ENCODE data around the gene IFT80.

DNA sequence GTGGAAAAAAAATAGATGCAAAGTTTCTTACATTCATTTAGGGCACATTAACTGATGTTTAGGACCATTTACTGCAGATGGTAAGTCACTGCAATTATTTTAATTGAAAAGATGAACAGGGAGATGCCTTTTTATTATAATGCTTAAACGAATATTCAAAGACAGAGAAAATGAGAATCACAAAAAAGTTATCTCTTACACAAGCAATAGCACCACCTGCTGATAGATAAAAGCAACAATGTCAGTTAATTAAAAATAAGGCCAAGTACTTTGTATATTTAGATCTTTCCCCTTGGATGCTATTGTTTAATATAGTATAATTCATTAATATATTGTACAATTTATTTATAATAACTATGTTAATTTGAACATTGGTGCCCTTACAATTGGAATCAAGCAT is 55.9 kb downstream of the IFT80 start:
- TF ChIP-seq, protein P1, sequence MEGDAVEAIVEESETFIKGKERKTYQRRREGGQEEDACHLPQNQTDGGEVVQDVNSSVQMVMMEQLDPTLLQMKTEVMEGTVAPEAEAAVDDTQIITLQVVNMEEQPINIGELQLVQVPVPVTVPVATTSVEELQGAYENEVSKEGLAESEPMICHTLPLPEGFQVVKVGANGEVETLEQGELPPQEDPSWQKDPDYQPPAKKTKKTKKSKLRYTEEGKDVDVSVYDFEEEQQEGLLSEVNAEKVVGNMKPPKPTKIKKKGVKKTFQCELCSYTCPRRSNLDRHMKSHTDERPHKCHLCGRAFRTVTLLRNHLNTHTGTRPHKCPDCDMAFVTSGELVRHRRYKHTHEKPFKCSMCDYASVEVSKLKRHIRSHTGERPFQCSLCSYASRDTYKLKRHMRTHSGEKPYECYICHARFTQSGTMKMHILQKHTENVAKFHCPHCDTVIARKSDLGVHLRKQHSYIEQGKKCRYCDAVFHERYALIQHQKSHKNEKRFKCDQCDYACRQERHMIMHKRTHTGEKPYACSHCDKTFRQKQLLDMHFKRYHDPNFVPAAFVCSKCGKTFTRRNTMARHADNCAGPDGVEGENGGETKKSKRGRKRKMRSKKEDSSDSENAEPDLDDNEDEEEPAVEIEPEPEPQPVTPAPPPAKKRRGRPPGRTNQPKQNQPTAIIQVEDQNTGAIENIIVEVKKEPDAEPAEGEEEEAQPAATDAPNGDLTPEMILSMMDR (conservative IDR thresholded peaks at IDR 0.05; ENCODE audit: low read depth in 2 of 2), result peak in 1 of 2 experiments; percentile 46; a peak in 3 of 4 replicates
- TF ChIP-seq EZH2 (IDR thresholded peaks at IDR 0.05; ENCODE audit: low read depth, unreplicated experiment) (no peak), JUNB (IDR thresholded peaks at IDR 0.05; ENCODE audit: unreplicated experiment) (no peak), NANOG (IDR thresholded peaks at IDR 0.05; ENCODE audit: borderline replicate concordance) (no peak), EZH2phosphoT487 (IDR thresholded peaks at IDR 0.05; ENCODE audit: unreplicated experiment) (no peak)
- TF ChIP-seq, protein P2, sequence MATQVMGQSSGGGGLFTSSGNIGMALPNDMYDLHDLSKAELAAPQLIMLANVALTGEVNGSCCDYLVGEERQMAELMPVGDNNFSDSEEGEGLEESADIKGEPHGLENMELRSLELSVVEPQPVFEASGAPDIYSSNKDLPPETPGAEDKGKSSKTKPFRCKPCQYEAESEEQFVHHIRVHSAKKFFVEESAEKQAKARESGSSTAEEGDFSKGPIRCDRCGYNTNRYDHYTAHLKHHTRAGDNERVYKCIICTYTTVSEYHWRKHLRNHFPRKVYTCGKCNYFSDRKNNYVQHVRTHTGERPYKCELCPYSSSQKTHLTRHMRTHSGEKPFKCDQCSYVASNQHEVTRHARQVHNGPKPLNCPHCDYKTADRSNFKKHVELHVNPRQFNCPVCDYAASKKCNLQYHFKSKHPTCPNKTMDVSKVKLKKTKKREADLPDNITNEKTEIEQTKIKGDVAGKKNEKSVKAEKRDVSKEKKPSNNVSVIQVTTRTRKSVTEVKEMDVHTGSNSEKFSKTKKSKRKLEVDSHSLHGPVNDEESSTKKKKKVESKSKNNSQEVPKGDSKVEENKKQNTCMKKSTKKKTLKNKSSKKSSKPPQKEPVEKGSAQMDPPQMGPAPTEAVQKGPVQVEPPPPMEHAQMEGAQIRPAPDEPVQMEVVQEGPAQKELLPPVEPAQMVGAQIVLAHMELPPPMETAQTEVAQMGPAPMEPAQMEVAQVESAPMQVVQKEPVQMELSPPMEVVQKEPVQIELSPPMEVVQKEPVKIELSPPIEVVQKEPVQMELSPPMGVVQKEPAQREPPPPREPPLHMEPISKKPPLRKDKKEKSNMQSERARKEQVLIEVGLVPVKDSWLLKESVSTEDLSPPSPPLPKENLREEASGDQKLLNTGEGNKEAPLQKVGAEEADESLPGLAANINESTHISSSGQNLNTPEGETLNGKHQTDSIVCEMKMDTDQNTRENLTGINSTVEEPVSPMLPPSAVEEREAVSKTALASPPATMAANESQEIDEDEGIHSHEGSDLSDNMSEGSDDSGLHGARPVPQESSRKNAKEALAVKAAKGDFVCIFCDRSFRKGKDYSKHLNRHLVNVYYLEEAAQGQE (IDR thresholded peaks at IDR 0.05; ENCODE audit: unreplicated experiment), result no peak

Data from GM23338 (cell line).